Colonic mucosa (tissue), 4 donors: ENCODE results near the gene CHAD. TPM values are rescaled to one million over a fixed set of nuclear protein-coding genes. Genes with fewer than 3 reads are reported as not detected.

Experiments
- DNase-seq: peaks from one replicate; pipeline ENCODE4 v3.0.0-alpha.2; 2020
- H3K27ac ChIP-seq: fragments of 200-600 bp; one replicate; pipeline ENCODE4 v1.8.0; 2021
- H3K27me3 ChIP-seq: fragments of 200-600 bp; one replicate; pipeline ENCODE4 v1.8.0; 2021
- H3K36me3 ChIP-seq: fragments of 200-600 bp; one replicate; pipeline ENCODE4 v1.8.0; 2021
- H3K4me1 ChIP-seq: fragments of 200-600 bp; one replicate; pipeline ENCODE4 v1.8.0; 2021; ENCODE audit warnings: mild to moderate bottlenecking
- H3K4me3 ChIP-seq: fragments of 200-600 bp; one replicate; pipeline ENCODE4 v1.8.0; 2021
- H3K9ac ChIP-seq, 2 donors: one replicate each; pipeline ENCODE4 v1.7.0; 2013; ENCODE audit warnings: control low read depth in 2 of 2, low read depth in 2 of 2, low read length in 2 of 2
- H3K9me3 ChIP-seq: fragments of 200-600 bp; one replicate; pipeline ENCODE4 v1.8.0; 2021
- intact Hi-C: fragments of 100-400 bp; cut with DNase I; formaldehyde crosslinking; loops from one replicate; pipeline ENCODE4 v1.14.1; 2022
- total RNA-seq, 2 donors: library from RNA; stranded (reverse); fragmentation: NEBNext Ultra II Directional in 1 of 2; extraction: Animal tissue kit (Norgen Biotek cat#: 25700) in 1 of 2; gene quantifications; one replicate each; pipeline ENCODE4 v1.2.1, GENCODE V29; 2021
- TF ChIP-seq, protein P1 (sequence below): fragments of 200-600 bp; IDR thresholded peaks from one replicate; pipeline ENCODE4 v1.8.0; 2022; ENCODE audit warnings: antibody characterized with exemption, mild to moderate bottlenecking
- donor health status: healthy.
- donor health status: DM: no; HTN: no; CAD: no.
- donor health status: DM: no; HTN: no; CAD: no.

The CHAD gene
- total RNA-seq, 2 donors from 2014 or later = 1.8 to 3.6 TPM

DNA sequence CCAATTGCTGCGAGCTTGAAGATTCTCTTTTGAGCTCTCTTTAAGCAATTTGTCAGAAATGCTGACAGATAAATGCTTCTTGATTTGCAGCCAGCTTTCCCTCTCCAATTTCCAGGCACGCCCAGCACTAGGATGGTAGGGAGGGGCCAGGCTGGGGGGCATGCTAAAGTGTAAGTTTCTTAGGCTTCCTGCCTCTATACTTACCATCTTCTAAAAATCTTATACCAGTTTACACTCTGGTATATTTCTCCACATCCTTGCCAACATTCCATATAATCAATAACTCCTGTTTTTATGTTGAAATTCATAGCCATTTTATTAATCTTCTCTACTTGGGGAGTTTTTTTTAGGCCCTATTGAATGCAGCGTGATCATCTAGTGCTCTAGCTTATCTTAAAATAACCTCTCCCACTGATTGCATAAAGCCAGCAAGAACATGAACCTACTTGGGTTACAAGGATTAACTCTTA is 25.1 kb downstream of the CHAD start:
- Histone ChIP-seq H3K36me3 (no peaks in the 10 kb centered on the region), H3K27ac (no peak overlapping the region), H3K4me3 (no peak overlapping the region), H3K9me3 (no peaks in the 10 kb centered on the region), H3K4me1 (peaks cover 6% of the 10 kb centered on the region), H3K27me3 (no peaks in the 10 kb centered on the region), H3K9ac (peak overlapping the region in 1 of 2 donors; percentile 1)
- intact Hi-C loops = no loop called here
- DNase-seq = peak; percentile 76
- TF ChIP-seq, protein P1, sequence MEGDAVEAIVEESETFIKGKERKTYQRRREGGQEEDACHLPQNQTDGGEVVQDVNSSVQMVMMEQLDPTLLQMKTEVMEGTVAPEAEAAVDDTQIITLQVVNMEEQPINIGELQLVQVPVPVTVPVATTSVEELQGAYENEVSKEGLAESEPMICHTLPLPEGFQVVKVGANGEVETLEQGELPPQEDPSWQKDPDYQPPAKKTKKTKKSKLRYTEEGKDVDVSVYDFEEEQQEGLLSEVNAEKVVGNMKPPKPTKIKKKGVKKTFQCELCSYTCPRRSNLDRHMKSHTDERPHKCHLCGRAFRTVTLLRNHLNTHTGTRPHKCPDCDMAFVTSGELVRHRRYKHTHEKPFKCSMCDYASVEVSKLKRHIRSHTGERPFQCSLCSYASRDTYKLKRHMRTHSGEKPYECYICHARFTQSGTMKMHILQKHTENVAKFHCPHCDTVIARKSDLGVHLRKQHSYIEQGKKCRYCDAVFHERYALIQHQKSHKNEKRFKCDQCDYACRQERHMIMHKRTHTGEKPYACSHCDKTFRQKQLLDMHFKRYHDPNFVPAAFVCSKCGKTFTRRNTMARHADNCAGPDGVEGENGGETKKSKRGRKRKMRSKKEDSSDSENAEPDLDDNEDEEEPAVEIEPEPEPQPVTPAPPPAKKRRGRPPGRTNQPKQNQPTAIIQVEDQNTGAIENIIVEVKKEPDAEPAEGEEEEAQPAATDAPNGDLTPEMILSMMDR = no peak

DNA sequence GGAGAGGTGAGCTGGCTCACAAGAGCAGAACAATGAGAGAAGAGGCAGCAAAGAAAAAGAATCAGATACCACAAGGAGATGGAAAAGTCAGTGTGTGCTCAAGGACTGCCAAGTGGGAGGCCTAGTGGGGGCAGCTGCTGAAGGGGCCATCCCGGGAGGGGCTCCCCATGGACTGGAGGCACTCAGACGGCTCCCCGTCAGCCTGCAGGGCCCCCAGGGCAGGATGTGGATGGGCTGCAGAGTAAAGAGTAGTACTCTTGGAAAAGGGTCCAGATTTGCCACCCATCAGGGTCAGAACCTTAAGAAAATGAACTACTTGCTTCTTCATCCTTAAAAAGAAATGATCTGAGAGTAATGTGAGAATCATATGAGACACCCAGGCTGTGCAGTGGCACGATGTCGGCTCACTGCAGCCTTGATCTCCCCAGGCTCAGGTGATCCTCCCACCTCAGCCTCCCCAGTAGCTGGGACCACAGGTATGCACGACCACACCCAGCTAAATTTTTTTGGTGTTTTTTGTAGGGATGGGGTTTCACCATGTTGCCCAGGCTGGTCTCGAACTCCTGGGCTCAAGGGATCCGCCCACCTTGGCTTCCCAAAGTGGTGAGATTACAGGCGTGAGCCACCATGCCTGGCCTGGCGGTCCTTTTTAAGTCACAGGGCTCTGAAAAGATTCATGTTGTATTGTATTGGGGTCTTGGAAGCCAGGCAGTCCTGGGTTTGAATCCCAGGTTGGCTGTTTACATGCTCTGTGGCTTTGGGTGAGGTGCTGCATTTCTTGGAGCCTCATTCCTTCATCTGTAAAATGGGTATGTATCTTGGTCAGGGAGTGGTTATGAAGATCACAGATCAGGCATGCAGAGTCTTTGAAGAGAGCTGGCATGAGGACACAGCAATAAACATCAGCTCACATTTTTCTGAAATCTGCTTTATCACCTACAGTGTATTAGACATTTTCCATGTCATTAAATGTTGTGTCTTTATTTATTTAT is 27.5 kb downstream of the CHAD start:
- DNase-seq = peak; percentile 18
- Histone ChIP-seq H3K27ac (peak overlapping the region; percentile 19), H3K9me3 (no peaks in the 10 kb centered on the region), H3K9ac (peak overlapping the region; percentile 57 to 81), H3K27me3 (no peaks in the 10 kb centered on the region), H3K4me3 (no peak overlapping the region), H3K36me3 (no peaks in the 10 kb centered on the region), H3K4me1 (peaks cover 6% of the 10 kb centered on the region)
- intact Hi-C loops = no loop called here
- TF ChIP-seq, protein P1 = no peak

DNA sequence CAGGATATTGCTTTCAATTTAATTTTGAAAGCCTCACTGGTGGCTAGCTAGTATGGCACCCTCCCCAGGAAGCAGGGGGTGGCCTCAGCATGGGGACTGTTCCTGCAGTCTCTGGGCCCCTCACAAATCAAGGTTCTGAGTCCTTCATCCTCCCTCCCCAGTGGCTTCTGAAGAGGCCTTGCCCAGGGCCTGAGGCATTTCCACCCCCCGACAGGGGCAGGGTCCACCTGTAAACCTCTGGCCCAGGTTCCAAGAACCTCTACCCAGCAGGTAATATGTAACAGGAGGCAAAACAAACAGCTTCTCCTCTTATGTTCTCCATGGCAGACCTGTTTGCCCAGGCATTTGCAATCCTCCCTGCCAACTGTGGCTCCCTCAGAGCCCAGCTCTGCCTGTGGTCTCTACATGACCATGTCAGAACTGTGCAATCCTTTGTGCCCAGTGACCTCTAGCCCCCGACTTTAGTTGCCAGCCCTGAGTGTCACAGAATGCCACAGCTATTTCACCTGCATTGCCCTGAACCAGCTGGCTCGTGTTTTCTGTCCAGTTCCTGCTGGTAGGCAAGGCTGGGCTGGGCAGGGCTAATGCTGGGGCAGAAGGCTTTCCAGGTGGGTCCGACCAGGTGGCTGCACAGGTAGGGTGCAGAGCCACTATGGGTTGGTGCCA is 28.4 kb downstream of the CHAD start:
- H3K9me3 ChIP-seq = no peaks in the 10 kb centered on the region
- peaks cover 6% of the 10 kb centered on the region for H3K4me1 ChIP-seq
- intact Hi-C loops = no loop called here
- H3K9ac ChIP-seq = peak overlapping the region in 1 of 2 donors; percentile 81
- TF ChIP-seq, protein P1 = no peak
- H3K27ac ChIP-seq = peak overlapping the region; percentile 19
- no peaks in the 10 kb centered on the region for H3K27me3 ChIP-seq
- H3K4me3 ChIP-seq = no peak overlapping the region
- peak; percentile 73 for DNase-seq
- H3K36me3 ChIP-seq = no peaks in the 10 kb centered on the region

DNA sequence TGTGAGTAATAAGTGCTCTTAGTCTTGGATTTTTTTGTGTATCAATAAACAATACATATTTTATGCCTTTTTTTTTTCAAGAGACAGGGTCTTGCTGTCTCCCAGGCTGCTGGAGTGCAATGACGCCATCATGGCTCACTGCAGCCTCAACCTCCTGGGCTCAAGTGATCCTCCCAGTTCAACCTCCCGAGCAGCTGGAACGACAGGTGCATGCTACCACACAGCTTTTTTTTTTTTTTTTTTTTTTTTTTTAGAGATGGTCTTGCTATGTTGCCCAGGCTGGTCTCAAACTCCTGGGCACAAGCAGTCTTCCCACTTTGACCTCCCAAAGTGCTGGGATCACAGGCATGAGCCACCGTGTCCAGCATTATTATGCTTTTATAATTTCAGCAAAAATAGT is 29.7 kb downstream of the CHAD start:
- H3K4me1 ChIP-seq = peaks cover 6% of the 10 kb centered on the region
- H3K4me3 ChIP-seq = no peak overlapping the region
- H3K27me3 ChIP-seq = no peaks in the 10 kb centered on the region
- intact Hi-C loops = no loop called here
- H3K9ac ChIP-seq = peak overlapping the region in 1 of 2 donors; percentile 12
- H3K9me3 ChIP-seq = no peaks in the 10 kb centered on the region
- TF ChIP-seq, protein P1 = no peak
- H3K27ac ChIP-seq = no peak overlapping the region
- no peak for DNase-seq
- no peaks in the 10 kb centered on the region for H3K36me3 ChIP-seq

DNA sequence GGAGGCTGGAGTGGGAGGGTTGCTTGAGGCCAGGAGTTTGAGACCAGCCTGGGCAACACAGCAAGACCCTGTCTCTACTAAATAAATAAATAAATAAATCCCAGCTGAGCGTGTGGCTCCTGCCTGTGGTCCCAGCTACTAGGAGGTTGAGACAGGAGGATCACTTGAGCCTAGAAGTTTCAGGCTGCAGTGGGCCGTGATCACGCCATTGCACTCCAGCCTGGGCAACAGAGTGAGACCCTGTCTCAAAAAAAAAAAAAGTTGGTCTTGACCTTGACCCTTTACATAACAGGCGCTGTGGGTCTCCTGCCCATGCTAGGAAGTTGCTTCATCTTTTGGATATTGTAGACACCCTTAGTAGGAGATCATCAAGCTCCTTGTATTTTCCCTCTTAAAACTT is 31.3 kb downstream of the CHAD start:
- Histone ChIP-seq H3K27ac (no peak overlapping the region), H3K9me3 (no peaks in the 10 kb centered on the region), H3K27me3 (no peaks in the 10 kb centered on the region), H3K4me1 (no peaks in the 10 kb centered on the region), H3K9ac (no peak overlapping the region), H3K36me3 (no peaks in the 10 kb centered on the region), H3K4me3 (no peak overlapping the region)
- TF ChIP-seq, protein P1 = no peak
- intact Hi-C loops = no loop called here
- DNase-seq = no peak
